Measurements from ENCODE around the gene ELF1.

The ELF1 gene

GRCh38 chr13:41034382-41034781 is 15.3 kb upstream of the ELF1 start:
- Histone ChIP-seq H3K4me3 (no peak overlapping the region), H3K27ac (no peak overlapping the region), H3K9ac (ENCODE audit: insufficient read length) (no peak overlapping the region), H3K9me3 (ENCODE audit: low read depth, low read length) (no peaks in the 10 kb centered on the region), H3K36me3 (ENCODE audit: insufficient read depth, low read length) (no peaks in the 10 kb centered on the region)
- TF ChIP-seq EZH2 (IDR thresholded peaks at IDR 0.05), result no peak
- TF ChIP-seq FOXP2 (optimal IDR thresholded peaks at IDR 0.05; ENCODE audit: control extremely low read depth, extremely low read length, insufficient read depth), result no peak
- TF ChIP-seq POLR2AphosphoS5 (IDR thresholded peaks at IDR 0.05; ENCODE audit: borderline replicate concordance, low read depth, low read length), result no peak
- DNase-seq (ENCODE audit: low read depth, low spot score), result no peak

- no peaks in the 10 kb centered on the region for H3K36me3 ChIP-seq (ENCODE audit: insufficient read depth, low read length)
- H3K9ac ChIP-seq (ENCODE audit: insufficient read length), result no peak overlapping the region
- no peak for DNase-seq (ENCODE audit: low read depth, low spot score)
- TF ChIP-seq EZH2 (IDR thresholded peaks at IDR 0.05), result no peak
- TF ChIP-seq POLR2AphosphoS5 (IDR thresholded peaks at IDR 0.05; ENCODE audit: borderline replicate concordance, low read depth, low read length), result no peak
- no peak for TF ChIP-seq FOXP2 (optimal IDR thresholded peaks at IDR 0.05; ENCODE audit: control extremely low read depth, extremely low read length, insufficient read depth)
- no peak overlapping the region for H3K4me3 ChIP-seq
- H3K27ac ChIP-seq, result no peak overlapping the region
- H3K9me3 ChIP-seq (ENCODE audit: low read depth, low read length), result no peaks in the 10 kb centered on the region
These were observed 13.7 kb upstream of the ELF1 start for GRCh38 chr13:41032691-41033376.

- TF ChIP-seq EZH2 (IDR thresholded peaks at IDR 0.05) (no peak), FOXP2 (optimal IDR thresholded peaks at IDR 0.05; ENCODE audit: control extremely low read depth, extremely low read length, insufficient read depth) (no peak), POLR2AphosphoS5 (IDR thresholded peaks at IDR 0.05; ENCODE audit: borderline replicate concordance, low read depth, low read length) (no peak)
These were observed 10.5 kb upstream of the ELF1 start for GRCh38 chr13:41029629-41030028.

GRCh38 chr13:41028051-41028450 is 8.9 kb upstream of the ELF1 start:
- no peak overlapping the region for H3K4me3 ChIP-seq
- no peak overlapping the region for H3K9ac ChIP-seq (ENCODE audit: insufficient read length)
- no peak overlapping the region for H3K27ac ChIP-seq
- no peaks in the 10 kb centered on the region for H3K9me3 ChIP-seq (ENCODE audit: low read depth, low read length)
- TF ChIP-seq POLR2AphosphoS5 (IDR thresholded peaks at IDR 0.05; ENCODE audit: borderline replicate concordance, low read depth, low read length), result no peak
- TF ChIP-seq FOXP2 (optimal IDR thresholded peaks at IDR 0.05; ENCODE audit: control extremely low read depth, extremely low read length, insufficient read depth), result no peak
- no peak for TF ChIP-seq EZH2 (IDR thresholded peaks at IDR 0.05)
- no peaks in the 10 kb centered on the region for H3K36me3 ChIP-seq (ENCODE audit: insufficient read depth, low read length)
- DNase-seq (ENCODE audit: low read depth, low spot score), result no peak

More at GRCh38 chr13:41029629-41030028, 10.5 kb upstream of the ELF1 start:
- DNase-seq (ENCODE audit: low read depth, low spot score), result no peak
- Histone ChIP-seq H3K9me3 (ENCODE audit: low read depth, low read length) (no peaks in the 10 kb centered on the region), H3K36me3 (ENCODE audit: insufficient read depth, low read length) (no peaks in the 10 kb centered on the region), H3K9ac (ENCODE audit: insufficient read length) (no peak overlapping the region), H3K27ac (no peak overlapping the region), H3K4me3 (no peak overlapping the region)

- no peak for DNase-seq (ENCODE audit: low read depth, low spot score)
- TF ChIP-seq EZH2 (IDR thresholded peaks at IDR 0.05), result no peak
- TF ChIP-seq POLR2AphosphoS5 (IDR thresholded peaks at IDR 0.05; ENCODE audit: borderline replicate concordance, low read depth, low read length), result no peak
- no peak for TF ChIP-seq FOXP2 (optimal IDR thresholded peaks at IDR 0.05; ENCODE audit: control extremely low read depth, extremely low read length, insufficient read depth)
- Histone ChIP-seq H3K9ac (ENCODE audit: insufficient read length) (no peak overlapping the region), H3K4me3 (no peak overlapping the region), H3K9me3 (ENCODE audit: low read depth, low read length) (no peaks in the 10 kb centered on the region), H3K27ac (no peak overlapping the region), H3K36me3 (ENCODE audit: insufficient read depth, low read length) (no peaks in the 10 kb centered on the region)
These were observed 7.7 kb upstream of the ELF1 start for GRCh38 chr13:41026788-41027187.

- Histone ChIP-seq H3K27ac (no peak overlapping the region), H3K9ac (ENCODE audit: insufficient read length) (no peak overlapping the region), H3K4me3 (no peak overlapping the region), H3K36me3 (ENCODE audit: insufficient read depth, low read length) (no peaks in the 10 kb centered on the region), H3K9me3 (ENCODE audit: low read depth, low read length) (no peaks in the 10 kb centered on the region)
- DNase-seq (ENCODE audit: low read depth, low spot score), result no peak
- TF ChIP-seq FOXP2 (optimal IDR thresholded peaks at IDR 0.05; ENCODE audit: control extremely low read depth, extremely low read length, insufficient read depth), result no peak
- no peak for TF ChIP-seq EZH2 (IDR thresholded peaks at IDR 0.05)
- no peak for TF ChIP-seq POLR2AphosphoS5 (IDR thresholded peaks at IDR 0.05; ENCODE audit: borderline replicate concordance, low read depth, low read length)
These were observed 6.4 kb upstream of the ELF1 start for GRCh38 chr13:41025518-41025917.

- TF ChIP-seq FOXP2 (optimal IDR thresholded peaks at IDR 0.05; ENCODE audit: control extremely low read depth, extremely low read length, insufficient read depth), result no peak
- TF ChIP-seq EZH2 (IDR thresholded peaks at IDR 0.05), result no peak
- no peak for TF ChIP-seq POLR2AphosphoS5 (IDR thresholded peaks at IDR 0.05; ENCODE audit: borderline replicate concordance, low read depth, low read length)
- Histone ChIP-seq H3K9ac (ENCODE audit: insufficient read length) (no peak overlapping the region), H3K36me3 (ENCODE audit: insufficient read depth, low read length) (no peaks in the 10 kb centered on the region), H3K9me3 (ENCODE audit: low read depth, low read length) (no peaks in the 10 kb centered on the region), H3K27ac (no peak overlapping the region), H3K4me3 (no peak overlapping the region)
- no peak for DNase-seq (ENCODE audit: low read depth, low spot score)
These were observed 647 bp upstream of the ELF1 start for GRCh38 chr13:41019578-41020347.

GRCh38 chr13:41018602-41018948 is 541 bp downstream of the ELF1 start:
- H3K36me3 ChIP-seq (ENCODE audit: insufficient read depth, low read length), result no peaks in the 10 kb centered on the region
- H3K9ac ChIP-seq (ENCODE audit: insufficient read length), result no peak overlapping the region
- no peak overlapping the region for H3K4me3 ChIP-seq
- TF ChIP-seq POLR2AphosphoS5 (IDR thresholded peaks at IDR 0.05; ENCODE audit: borderline replicate concordance, low read depth, low read length) (no peak), EZH2 (IDR thresholded peaks at IDR 0.05) (no peak), FOXP2 (optimal IDR thresholded peaks at IDR 0.05; ENCODE audit: control extremely low read depth, extremely low read length, insufficient read depth) (no peak)
- no peak for DNase-seq (ENCODE audit: low read depth, low spot score)
- H3K27ac ChIP-seq, result no peak overlapping the region
- H3K9me3 ChIP-seq (ENCODE audit: low read depth, low read length), result no peaks in the 10 kb centered on the region
